Activated CD4-positive, alpha-beta T cell treated with anti-CD3 and anti-CD28 coated beads for 24 hours (primary cell): Measurements from ENCODE around the gene NPTN.
"Not testable (repeated sequence)": the region's sequence is repeated elsewhere in the genome, so short reads cannot be mapped to it uniquely, and the experiment has no call there.

Experiments used
- DNase-seq, 2 donors: peaks; one replicate each; pipeline ENCODE4 v3.0.0-alpha.2; 2020; ENCODE audit warnings: low read depth in 2 of 2

Gene NPTN

GRCh38 chr15:73600413-73601335, 32.5 kb downstream of the NPTN start:
- no peak for DNase-seq

DNA sequence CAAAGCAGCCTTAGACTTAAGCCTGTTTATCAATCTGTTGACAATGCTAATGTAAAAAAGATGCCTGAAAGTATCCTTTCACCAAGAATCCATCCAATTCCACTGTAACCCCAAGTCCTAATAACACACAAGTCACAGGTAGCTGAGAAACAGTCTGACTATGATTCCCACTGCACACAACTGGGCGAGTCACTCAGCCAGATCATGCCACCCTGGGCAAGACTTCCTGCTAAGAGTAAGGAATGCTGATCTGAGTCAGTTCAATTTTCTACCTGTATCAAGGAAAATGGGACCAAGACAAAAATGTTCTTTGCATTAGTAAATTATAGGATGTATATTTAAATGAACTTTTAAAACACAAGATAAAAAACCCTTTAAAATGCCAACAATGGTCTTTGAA, 33.3 kb downstream of the NPTN start:
- DNase-seq = no peak

DNA sequence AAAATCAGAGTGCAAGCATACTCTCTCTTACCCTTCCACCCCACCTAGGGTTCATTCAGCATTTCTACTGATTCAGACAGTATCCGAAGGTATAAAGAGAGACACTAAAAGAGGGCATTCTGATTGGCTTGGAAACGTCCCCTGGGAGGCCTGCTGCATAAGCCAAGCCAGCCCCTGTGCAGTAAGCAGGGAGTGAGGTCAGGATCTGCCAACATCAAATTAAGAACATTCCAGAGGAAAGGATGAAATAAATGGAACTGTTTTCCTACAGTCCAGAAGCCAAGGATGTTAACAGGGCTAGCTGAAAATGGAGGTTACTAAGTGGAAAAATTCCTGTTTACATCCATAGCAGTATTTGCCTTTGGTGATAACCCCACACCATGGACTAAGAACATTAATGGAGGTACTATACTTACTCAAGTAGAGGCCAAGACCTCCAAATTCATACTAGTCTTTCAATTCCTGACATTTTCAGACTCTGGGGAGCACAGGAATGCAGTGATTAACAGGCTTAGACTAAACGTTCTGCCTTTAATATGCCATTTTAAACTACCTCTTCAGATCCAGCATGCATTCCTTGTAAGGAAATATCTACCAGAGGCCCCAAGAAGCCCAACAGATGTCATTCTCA, 34.5 kb downstream of the NPTN start:
- DNase-seq = no peak

- DNase-seq = no peak
Observed at GRCh38 chr15:73597036-73597638, 36.1 kb downstream of the NPTN start.

GRCh38 chr15:73596174-73596573, 37.0 kb downstream of the NPTN start:
- no peak for DNase-seq

- DNase-seq = no peak
Observed at GRCh38 chr15:73594109-73594508, 39.1 kb downstream of the NPTN start.

GRCh38 chr15:73593304-73594074, 39.7 kb downstream of the NPTN start:
- no peak for DNase-seq

DNA sequence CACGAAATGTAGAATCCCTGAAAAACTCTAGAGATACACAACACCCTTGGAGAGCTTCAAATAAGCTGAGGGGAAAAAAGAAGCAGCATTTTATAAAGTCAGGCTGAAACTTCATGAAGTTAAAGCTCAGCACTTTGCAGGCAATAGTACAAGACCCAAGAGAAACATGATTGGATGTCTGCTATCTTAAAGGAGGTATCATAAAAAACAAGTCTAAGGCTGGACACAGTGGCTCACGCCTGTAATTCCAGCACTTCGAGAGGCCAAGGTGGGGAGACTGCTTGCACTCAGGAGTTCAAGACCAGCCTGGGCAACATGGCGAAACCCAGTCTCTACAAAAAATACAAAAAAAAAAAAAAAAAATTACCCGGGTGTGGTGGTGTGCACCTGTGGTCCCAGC, 42.9 kb downstream of the NPTN start:
- DNase-seq = no peak

DNA sequence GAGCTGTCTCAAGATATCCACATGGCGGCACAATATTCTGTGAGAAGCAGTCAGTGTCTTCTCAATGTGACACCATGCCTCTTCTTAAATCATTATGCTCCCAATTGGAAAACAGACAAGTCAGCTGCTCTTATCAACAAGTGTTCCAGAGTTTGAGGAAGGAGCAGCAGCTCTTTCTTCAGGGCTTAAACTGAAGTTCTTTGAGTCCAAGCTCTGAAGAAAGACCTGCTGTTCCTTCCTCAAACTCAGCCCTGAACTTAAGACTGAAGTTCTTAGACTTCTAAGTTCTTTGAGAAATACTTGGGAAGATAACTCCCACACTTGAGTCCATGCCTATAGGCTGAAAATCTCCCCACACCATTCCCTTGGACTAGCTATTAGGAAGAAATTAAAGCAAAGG, 43.4 kb downstream of the NPTN start:
- no peak for DNase-seq

DNA sequence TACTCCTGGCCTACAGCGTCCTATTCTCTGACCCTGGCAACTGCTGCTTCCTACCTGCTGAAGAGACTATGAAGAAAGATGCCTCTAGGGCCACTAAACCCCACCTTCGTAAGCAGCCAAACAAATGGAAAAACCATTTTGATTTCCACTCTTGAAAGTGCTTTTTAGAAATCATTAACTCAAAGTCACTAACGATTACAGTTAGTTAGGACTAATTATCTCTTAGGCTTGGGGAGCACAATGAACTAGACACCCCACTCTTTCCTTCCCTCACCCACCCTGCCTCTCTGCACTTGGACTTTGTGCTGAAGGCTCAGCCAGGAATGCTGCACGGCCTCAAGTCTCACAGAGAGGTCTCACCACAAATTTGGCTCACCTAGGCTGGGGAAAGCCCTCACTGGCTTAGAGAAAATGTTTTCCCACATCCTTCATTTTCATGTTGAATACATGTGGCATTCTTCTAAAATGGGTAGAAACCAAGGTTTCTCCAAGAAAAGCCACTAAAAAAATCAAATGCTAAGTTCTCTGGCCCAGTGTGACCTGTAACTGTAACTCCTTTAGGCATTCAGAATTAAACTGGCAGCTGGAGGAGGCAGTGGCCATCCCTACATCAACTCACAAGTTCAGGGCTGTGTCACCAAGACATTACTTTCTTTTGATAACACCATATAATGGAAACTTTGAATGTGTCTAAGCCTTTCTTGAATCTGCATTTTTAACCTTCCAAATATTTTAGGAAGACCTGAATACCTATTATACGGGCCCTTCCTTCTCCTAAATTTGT, 47.1 kb downstream of the NPTN start:
- DNase-seq = no peak

- DNase-seq = no peak
Observed at GRCh38 chr15:73584699-73585420, 48.3 kb downstream of the NPTN start.

- no peak for DNase-seq
Observed at GRCh38 chr15:73583544-73583943, 49.6 kb downstream of the NPTN start.

GRCh38 chr15:73582851-73583379, 50.3 kb downstream of the NPTN start:
- DNase-seq = no peak

DNA sequence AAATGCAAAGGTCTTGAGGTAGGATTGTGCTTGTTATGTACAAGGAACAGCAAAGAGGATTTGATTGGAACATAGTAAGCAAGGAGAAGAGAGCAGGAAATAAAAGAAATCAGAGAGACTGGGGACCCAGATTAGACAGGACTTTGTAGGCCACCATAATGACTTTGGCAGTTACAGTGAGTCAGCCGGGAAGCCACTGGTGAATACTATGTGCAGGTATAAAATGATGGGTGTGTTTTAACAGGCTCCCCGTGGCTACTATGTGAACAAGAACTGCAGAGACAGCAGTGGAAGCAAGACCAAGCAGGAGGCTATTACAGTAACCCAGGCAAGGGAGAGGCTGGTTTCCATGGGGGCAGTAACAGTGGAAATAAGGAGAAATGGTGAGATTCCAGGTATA, 55.2 kb downstream of the NPTN start:
- no peak for DNase-seq

DNA sequence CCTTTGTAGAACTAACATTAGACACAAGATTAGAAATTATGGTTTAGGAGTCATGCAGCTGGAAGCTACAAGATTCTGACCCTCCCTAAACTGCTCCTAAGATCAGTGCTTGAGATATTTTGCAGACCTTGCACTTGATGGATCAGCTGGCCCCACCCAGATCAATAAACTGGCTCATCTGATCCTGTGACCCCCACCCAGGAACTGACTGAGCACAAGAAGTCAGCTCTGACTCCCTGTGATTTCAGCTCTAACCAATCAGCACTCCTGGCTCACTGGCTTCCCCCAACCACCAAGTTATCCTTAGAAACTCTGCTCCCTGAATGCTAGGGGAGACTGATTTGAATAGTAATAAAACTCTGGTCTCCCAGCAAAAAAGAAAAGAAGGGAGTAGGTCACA, 55.6 kb downstream of the NPTN start:
- DNase-seq = not testable (repeated sequence)

DNA sequence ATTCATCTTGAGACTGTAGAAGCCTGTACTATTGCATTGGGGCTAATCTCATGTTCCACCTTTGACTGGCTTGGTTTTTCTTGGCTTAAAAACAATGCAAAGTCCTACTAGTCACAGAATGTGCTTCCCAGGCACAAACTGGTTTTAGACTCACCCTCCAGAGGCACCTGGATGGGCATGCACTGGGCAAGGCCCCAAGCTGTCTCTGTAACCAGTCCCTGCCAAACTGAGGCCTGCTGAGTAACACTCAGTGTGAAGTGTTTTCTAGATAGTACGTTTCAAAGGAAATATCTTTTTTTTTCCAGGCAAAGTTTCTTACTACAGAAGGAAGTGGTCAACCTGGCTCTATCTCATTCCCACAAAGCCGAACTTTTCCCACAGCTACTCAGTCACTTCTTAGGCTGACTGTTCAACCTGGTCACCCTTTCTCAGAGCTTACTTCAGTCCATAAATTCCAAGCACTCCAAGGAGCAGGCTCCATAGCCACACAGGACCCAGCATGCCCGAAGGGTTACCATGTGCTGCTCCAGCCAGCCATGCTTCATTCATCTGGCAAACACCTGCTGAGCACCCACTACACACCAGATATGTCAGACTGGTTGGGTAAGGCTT, 57.4 kb downstream of the NPTN start:
- DNase-seq = no peak

DNA sequence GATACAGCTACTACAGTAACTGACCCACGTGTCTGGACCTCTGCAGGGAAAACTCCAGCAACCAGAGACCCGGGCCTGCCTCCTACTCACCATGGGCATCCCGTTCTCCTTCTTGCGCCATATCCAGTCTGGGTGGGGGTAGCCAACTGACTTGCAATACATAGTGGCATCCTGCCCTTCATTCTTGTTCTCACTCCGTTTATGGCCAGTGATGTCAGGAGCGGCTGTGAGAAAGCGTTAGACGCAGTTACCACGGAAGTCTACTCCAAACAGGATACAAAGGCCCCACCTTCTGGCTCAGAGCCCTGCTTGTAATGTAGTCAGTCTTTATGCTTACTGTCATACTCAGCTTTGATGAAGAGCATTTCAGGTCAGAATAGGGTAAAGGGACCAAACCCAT, 59.6 kb downstream of the NPTN start:
- DNase-seq = no peak

DNA sequence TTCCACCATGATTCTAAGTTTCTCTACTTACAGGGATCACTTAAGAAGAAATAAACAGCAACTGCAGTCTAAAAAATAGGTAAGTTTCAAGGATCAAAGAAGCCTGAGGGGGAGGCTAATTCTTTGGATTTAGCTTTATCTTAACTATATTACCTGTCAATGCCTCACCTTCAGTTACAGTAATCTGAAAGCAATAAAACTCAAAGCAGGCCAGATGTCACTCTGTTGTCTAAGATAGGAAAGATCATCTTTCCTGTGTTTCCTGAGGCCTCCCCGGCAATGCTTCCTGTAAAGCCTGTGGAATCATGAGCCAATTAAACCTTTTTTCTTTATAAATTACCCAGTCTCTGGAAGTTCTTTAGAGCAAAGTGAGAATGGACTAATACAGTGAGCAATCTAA, 60.2 kb downstream of the NPTN start:
- no peak for DNase-seq

- no peak for DNase-seq
Observed at GRCh38 chr15:73572296-73572695, 60.9 kb downstream of the NPTN start.

- DNase-seq = no peak
Observed at GRCh38 chr15:73571346-73571745, 61.8 kb downstream of the NPTN start.
